ENCODE results near the gene SERTAD2. TPM values are rescaled to one million over a fixed set of nuclear protein-coding genes. Genes with fewer than 3 reads are reported as not detected.

The SERTAD2 gene
- total RNA-seq, 2 experiments from 2014 or later: 31.2 to 33.9 TPM

DNA sequence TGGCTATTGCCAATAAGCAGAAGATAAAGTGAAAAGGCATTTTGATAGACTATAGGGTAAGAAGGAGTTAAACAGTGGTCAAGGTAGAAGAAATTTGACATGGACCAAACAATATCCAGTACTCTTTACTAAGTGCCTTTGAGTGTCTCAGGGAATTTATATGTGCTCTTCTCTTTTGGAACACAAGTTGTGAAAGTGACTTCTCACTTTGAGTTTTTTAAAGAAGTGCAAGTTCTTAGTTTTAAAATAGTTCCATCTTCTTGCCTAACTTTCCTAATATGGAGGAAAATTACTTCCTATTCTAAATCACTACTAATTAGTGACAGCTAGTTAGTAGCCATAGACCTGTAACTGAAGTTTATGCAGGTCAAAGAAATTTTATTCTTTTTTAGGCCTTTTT is 66.2 kb downstream of the SERTAD2 start:
- TF ChIP-seq, protein P1, sequence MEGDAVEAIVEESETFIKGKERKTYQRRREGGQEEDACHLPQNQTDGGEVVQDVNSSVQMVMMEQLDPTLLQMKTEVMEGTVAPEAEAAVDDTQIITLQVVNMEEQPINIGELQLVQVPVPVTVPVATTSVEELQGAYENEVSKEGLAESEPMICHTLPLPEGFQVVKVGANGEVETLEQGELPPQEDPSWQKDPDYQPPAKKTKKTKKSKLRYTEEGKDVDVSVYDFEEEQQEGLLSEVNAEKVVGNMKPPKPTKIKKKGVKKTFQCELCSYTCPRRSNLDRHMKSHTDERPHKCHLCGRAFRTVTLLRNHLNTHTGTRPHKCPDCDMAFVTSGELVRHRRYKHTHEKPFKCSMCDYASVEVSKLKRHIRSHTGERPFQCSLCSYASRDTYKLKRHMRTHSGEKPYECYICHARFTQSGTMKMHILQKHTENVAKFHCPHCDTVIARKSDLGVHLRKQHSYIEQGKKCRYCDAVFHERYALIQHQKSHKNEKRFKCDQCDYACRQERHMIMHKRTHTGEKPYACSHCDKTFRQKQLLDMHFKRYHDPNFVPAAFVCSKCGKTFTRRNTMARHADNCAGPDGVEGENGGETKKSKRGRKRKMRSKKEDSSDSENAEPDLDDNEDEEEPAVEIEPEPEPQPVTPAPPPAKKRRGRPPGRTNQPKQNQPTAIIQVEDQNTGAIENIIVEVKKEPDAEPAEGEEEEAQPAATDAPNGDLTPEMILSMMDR (IDR thresholded peaks at IDR 0.05): no peak
- no peak for ATAC-seq
- H3K27ac Mint-ChIP-seq: no peak overlapping the region
- DNase-seq: no peak
- H3K4me1 Mint-ChIP-seq (ENCODE audit: low read depth): peaks cover 17% of the 10 kb centered on the region
- no peak overlapping the region for H3K4me3 Mint-ChIP-seq
- POLR2A ChIA-PET: interaction anchor here (1.3 kb wide), 1 partner anchor 280 kb away, joined by 3 read pairs; no protein-coding TSS in a partner anchor
- intact Hi-C loops (cut with micrococcal nuclease): loop anchor here (2.0 kb wide), 1 partner anchor 279 kb away; no protein-coding TSS in a partner anchor
- CTCF ChIA-PET: interaction anchor here (0.7 to 2.5 kb wide), 35 partner anchors 9 to 302 kb away, joined by 3 to 15 read pairs (median 5); partner anchors contain the start of gene AFTPH
- no peaks in the 10 kb centered on the region for H3K27me3 Mint-ChIP-seq
- H3K36me3 Mint-ChIP-seq (ENCODE audit: low read depth): peaks cover 27% of the 10 kb centered on the region
- no peaks in the 10 kb centered on the region for H3K9me3 Mint-ChIP-seq

DNA sequence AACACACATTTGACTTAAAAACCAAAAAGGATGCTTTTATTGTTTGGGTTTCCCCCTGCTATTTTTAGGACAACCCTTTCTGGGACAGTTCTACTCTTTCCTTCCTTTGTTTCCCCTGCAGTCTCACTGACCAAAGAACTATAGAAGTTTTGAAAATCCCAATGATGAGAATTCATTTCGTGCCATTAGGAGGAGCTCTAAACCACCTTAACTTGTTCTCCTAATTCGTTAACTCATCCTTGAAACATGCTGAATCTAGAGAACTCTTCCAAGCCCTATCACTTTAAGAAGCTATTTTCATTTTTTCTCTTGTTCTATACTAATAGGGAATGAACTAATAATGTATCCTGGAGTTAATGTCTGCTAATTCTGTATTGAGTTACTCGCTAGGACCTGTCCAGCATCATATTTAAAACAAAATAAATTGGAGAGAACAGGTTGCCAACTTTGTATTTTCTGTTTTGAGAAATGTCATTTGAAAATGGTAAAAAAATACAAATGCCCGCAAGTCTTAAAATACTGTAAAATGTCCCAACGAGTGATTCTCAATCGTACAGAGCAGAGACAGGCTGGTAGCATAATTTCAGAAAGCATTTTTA is 66.7 kb downstream of the SERTAD2 start:
- POLR2A ChIA-PET: interaction anchor here (1.3 kb wide), 2 partner anchors 272 to 280 kb away, joined by 3 read pairs; no protein-coding TSS in a partner anchor
- CTCF ChIA-PET: interaction anchor here (0.7 to 2.5 kb wide), 38 partner anchors 10 to 303 kb away, joined by 3 to 15 read pairs (median 5); partner anchors contain the start of gene AFTPH
- no peak overlapping the region for H3K27ac Mint-ChIP-seq
- intact Hi-C loops (cut with micrococcal nuclease): loop anchor here (2.0 kb wide), 1 partner anchor 280 kb away; no protein-coding TSS in a partner anchor
- no peaks in the 10 kb centered on the region for H3K27me3 Mint-ChIP-seq
- TF ChIP-seq, protein P1 (IDR thresholded peaks at IDR 0.05): peak; percentile 69
- H3K36me3 Mint-ChIP-seq (ENCODE audit: low read depth): peaks cover 22% of the 10 kb centered on the region
- DNase-seq (no peak), ATAC-seq (peak; percentile 65)
- H3K9me3 Mint-ChIP-seq: no peaks in the 10 kb centered on the region
- H3K4me3 Mint-ChIP-seq: no peak overlapping the region
- H3K4me1 Mint-ChIP-seq (ENCODE audit: low read depth): peaks cover 15% of the 10 kb centered on the region

DNA sequence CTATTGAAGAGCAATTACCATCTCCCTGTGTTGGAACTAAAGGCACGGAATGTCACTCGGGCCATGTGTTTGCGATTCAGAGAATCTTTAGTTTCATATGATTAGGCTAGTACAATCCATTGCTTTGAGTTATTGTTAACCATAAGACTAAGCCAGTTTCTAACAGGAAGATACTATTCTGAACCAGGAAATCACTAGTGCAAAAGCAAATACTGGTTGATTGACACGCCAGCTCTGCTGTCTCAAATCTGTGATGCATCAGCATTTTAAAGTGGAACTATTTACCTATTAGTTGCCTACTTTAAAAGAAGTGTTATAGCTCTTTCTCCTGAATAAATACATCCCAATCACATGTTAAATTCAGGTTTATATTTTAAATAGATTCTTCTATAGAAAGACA is 67.7 kb downstream of the SERTAD2 start:
- Mint-ChIP-seq H3K4me3 (no peak overlapping the region), H3K27ac (no peak overlapping the region), H3K27me3 (no peaks in the 10 kb centered on the region), H3K9me3 (no peaks in the 10 kb centered on the region), H3K4me1 (ENCODE audit: low read depth) (peaks cover 7% of the 10 kb centered on the region), H3K36me3 (ENCODE audit: low read depth) (peaks cover 19% of the 10 kb centered on the region)
- intact Hi-C loops (cut with micrococcal nuclease): loop anchor here (2.0 kb wide), 1 partner anchor 281 kb away; no protein-coding TSS in a partner anchor
- ChIA-PET CTCF (interaction anchor here (0.7 to 2.5 kb wide), 22 partner anchors 9 to 327 kb away, joined by 3 to 13 read pairs (median 6); partner anchors contain the start of gene AFTPH), POLR2A (interaction anchor here (1.3 kb wide), 1 partner anchor 273 kb away, joined by 3 read pairs; no protein-coding TSS in a partner anchor)
- TF ChIP-seq, protein P1 (IDR thresholded peaks at IDR 0.05): no peak
- ATAC-seq (no peak), DNase-seq (no peak)

DNA sequence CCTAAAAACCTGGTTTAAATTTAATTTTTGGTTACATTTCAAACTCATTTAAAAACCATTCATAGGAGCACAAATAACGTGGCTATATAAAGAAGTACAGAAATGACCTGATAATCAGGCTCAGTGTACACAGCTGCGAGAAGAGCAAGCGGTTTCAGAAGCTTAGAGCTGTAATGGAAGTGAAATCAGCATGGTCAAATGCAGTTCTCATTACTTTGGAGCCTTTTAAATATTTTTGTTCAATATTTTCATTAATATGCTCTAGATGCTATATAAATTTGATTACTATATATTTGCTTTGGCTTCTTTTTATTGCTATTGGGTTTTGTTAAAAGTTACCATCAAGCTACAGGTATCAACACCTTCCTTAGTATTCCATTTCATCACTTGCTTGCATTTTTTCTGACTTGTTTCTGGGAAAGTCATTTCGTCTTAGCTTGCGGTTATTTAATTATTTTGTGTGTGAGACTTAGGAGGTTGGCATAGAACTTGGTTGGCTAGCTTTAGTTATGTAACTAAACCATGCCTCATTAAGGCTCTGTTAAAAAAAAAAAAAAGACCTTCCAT is 70.9 kb downstream of the SERTAD2 start:
- H3K4me3 Mint-ChIP-seq: no peak overlapping the region
- no peaks in the 10 kb centered on the region for H3K9me3 Mint-ChIP-seq
- peaks cover 3% of the 10 kb centered on the region for H3K4me1 Mint-ChIP-seq (ENCODE audit: low read depth)
- ChIA-PET CTCF (interaction anchor here (0.6 to 2.5 kb wide), 11 partner anchors 12 to 290 kb away, joined by 3 to 10 read pairs (median 5); partner anchors contain the start of gene AFTPH), POLR2A (no interaction called here)
- intact Hi-C loops (cut with micrococcal nuclease): no loop called here
- ATAC-seq (no peak), DNase-seq (no peak)
- H3K27me3 Mint-ChIP-seq: no peaks in the 10 kb centered on the region
- TF ChIP-seq, protein P1 (IDR thresholded peaks at IDR 0.05): no peak
- peaks cover 9% of the 10 kb centered on the region for H3K36me3 Mint-ChIP-seq (ENCODE audit: low read depth)
- no peak overlapping the region for H3K27ac Mint-ChIP-seq
